Panc1 (cell line): Measurements from ENCODE around the gene IGFBP1. TPM values are rescaled to one million over a fixed set of nuclear protein-coding genes. Genes with fewer than 3 reads are reported as not detected.
"Not testable (repeated sequence)": the region's sequence is repeated elsewhere in the genome, so short reads cannot be mapped to it uniquely, and the experiment has no call there.

Experiments
- ATAC-seq: fragments of 200-7000 bp; cut with Tn5 transposase; 2 replicates; pipeline ENCODE4 v1.9.1; 2020; ENCODE audit warnings: mild to moderate bottlenecking, moderate library complexity
- BruUV-seq: library from RNA; stranded (reverse); fragments of 400-500 nt; replicated peaks from 2 replicates; lab custom pipeline; 2021; lab: Mats Ljungman, UMichigan
- CTCF ChIA-PET: fragments of 300-600 bp; sonication (Branson Sonifier 250); formaldehyde crosslinking; loops from one replicate; lab custom pipeline; 2022; ENCODE audit warnings: antibody characterized with exemption; lab: Charles Lee
- POLR2A ChIA-PET: fragments of 300-600 bp; sonication (Branson Sonifier 250); formaldehyde crosslinking; loops from one replicate; lab custom pipeline; 2022; ENCODE audit warnings: antibody characterized with exemption; lab: Charles Lee
- DNase-seq: peaks from one replicate; pipeline ENCODE4 v3.0.0-alpha.2; 2010; ENCODE audit warnings: low read depth, low spot score
- H3K27ac ChIP-seq: 2 replicates; pipeline ENCODE4 v1.5.1; 2011; ENCODE audit warnings: mild to moderate bottlenecking, low read length, inconsistent platforms
- H3K27me3 ChIP-seq: fragments of 200-500 bp; sonication (Bioruptor generic); 2 replicates; pipeline ENCODE4 v1.6.0; 2014; ENCODE audit warnings: low read length, inconsistent platforms; ENCODE audit not compliant: control insufficient read depth, insufficient read depth
- H3K36me3 ChIP-seq: fragments of 200-500 bp; sonication (Bioruptor generic); 2 replicates; pipeline ENCODE4 v1.5.1; 2014; ENCODE audit warnings: inconsistent platforms, mild to moderate bottlenecking, low read length, moderate library complexity; ENCODE audit not compliant: control insufficient read depth, insufficient read depth
- H3K4me1 ChIP-seq: 2 replicates; pipeline ENCODE4 v1.5.1; 2011; ENCODE audit warnings: inconsistent platforms, mild to moderate bottlenecking, low read length, moderate library complexity; ENCODE audit not compliant: control insufficient read depth, insufficient read depth
- H3K4me3 ChIP-seq, 2 experiments: 2 replicates each; pipeline ENCODE4 v1.5.1; 2011 to 2012; ENCODE audit warnings: low read depth in 2 of 2, low read length in 2 of 2, mild to moderate bottlenecking in 2 of 2, inconsistent platforms in 1 of 2, moderate library complexity in 1 of 2
- H3K9me3 ChIP-seq: fragments of 200-500 bp; sonication (Bioruptor generic); 2 replicates; pipeline ENCODE4 v1.5.1; 2014; ENCODE audit warnings: low read depth, mild to moderate bottlenecking, inconsistent platforms, low read length, moderate library complexity; ENCODE audit not compliant: control insufficient read depth, insufficient read depth
- POLR2AphosphoS5 ChIP-seq: IDR thresholded peaks from 2 replicates; pipeline ENCODE4 v1.6.1; 2012; ENCODE audit warnings: mild to moderate bottlenecking, low read depth, low read length, moderate library complexity
- SIN3A ChIP-seq: IDR thresholded peaks from 2 replicates; pipeline ENCODE4 v1.6.1; 2012; ENCODE audit warnings: low read depth, mild to moderate bottlenecking, low read length, moderate library complexity, borderline replicate concordance; ENCODE audit not compliant: insufficient read depth
- TCF7L2 ChIP-seq: IDR thresholded peaks from 2 replicates; pipeline ENCODE4 v1.6.1; 2011; ENCODE audit warnings: mild to moderate bottlenecking, low read depth, low read length, inconsistent platforms
- in situ Hi-C: cut with HindIII; loops from 2 replicates; pipeline ENCODE4 v1.10.0; 2016; ENCODE audit warnings: low sequenced_read_pairs, low pct_unique_long_range_greater_than_20kb
- intact Hi-C: fragments of 100-400 bp; cut with micrococcal nuclease; formaldehyde crosslinking; loops from one replicate; pipeline ENCODE4 v1.10.0; 2022; ENCODE audit not compliant: unreplicated experiment
- total RNA-seq: library from RNA; stranded (reverse); gene quantifications from one replicate; pipeline ENCODE4 v1.2.1, GENCODE V29; 2021; ENCODE audit not compliant: unreplicated experiment
- TF ChIP-seq, protein P1 (sequence below), 2 experiments: IDR thresholded peaks; 2 replicates each; pipeline ENCODE4 v1.6.1; 2011 to 2012; ENCODE audit warnings: low read depth in 2 of 2, control low read depth in 1 of 2, low read length in 1 of 2, mild to moderate bottlenecking in 1 of 2, moderate library complexity in 1 of 2; ENCODE audit not compliant: insufficient read depth in 1 of 2
- TF ChIP-seq, protein P2 (sequence below): fragments of 450-650 bp; IDR thresholded peaks from 2 replicates; pipeline ENCODE4 v1.5.1; 2017; ENCODE audit warnings: mild to moderate bottlenecking

Gene IGFBP1
- total RNA-seq, 1 experiment from 2014 or later = 0.33 TPM

DNA sequence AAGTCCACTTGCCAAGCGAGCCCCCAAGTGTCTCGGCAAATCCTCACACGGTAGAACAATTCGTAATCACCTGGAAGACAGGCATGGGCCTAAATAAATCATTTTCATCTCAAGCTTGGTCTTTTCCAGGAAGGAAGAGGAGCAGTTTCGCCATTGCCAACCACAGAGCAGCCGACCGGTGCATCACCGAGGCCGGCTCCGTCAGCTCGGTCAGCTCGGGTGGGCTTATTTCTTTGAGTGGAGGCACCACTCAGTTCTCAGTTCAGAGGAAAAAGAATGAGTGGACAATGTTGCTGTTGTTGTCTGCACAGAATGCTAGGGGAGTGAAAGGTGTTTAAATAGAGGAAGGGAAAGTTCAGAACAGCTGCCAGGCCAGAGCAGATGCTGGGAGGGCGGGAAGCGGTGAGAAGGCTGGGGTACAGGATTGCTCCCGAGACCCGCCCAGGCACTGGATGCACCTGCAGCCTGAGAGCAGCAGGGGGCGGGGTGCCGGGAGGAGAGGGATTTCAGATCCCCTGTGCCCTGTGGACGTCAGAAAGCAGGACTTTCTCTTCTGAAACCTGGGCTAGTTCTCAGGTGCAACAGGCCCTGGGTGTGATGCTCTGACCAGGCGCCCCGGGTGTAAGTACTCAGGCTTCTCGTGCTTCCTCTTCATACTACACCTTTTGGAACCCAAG is 50.5 kb downstream of the IGFBP1 start:
- POLR2A ChIA-PET = no interaction called here
- H3K27ac ChIP-seq = no peak overlapping the region
- CTCF ChIA-PET = no interaction called here
- DNase-seq (no peak), ATAC-seq (no peak)
- no peaks in the 10 kb centered on the region for H3K27me3 ChIP-seq
- no peak for TF ChIP-seq SIN3A
- TF ChIP-seq, protein P1, sequence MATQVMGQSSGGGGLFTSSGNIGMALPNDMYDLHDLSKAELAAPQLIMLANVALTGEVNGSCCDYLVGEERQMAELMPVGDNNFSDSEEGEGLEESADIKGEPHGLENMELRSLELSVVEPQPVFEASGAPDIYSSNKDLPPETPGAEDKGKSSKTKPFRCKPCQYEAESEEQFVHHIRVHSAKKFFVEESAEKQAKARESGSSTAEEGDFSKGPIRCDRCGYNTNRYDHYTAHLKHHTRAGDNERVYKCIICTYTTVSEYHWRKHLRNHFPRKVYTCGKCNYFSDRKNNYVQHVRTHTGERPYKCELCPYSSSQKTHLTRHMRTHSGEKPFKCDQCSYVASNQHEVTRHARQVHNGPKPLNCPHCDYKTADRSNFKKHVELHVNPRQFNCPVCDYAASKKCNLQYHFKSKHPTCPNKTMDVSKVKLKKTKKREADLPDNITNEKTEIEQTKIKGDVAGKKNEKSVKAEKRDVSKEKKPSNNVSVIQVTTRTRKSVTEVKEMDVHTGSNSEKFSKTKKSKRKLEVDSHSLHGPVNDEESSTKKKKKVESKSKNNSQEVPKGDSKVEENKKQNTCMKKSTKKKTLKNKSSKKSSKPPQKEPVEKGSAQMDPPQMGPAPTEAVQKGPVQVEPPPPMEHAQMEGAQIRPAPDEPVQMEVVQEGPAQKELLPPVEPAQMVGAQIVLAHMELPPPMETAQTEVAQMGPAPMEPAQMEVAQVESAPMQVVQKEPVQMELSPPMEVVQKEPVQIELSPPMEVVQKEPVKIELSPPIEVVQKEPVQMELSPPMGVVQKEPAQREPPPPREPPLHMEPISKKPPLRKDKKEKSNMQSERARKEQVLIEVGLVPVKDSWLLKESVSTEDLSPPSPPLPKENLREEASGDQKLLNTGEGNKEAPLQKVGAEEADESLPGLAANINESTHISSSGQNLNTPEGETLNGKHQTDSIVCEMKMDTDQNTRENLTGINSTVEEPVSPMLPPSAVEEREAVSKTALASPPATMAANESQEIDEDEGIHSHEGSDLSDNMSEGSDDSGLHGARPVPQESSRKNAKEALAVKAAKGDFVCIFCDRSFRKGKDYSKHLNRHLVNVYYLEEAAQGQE (IDR thresholded peaks at IDR 0.05; ENCODE audit: insufficient read depth in 1 of 2, low read depth in 2 of 2, low read length in 1 of 2) = no peak
- TF ChIP-seq, protein P2, sequence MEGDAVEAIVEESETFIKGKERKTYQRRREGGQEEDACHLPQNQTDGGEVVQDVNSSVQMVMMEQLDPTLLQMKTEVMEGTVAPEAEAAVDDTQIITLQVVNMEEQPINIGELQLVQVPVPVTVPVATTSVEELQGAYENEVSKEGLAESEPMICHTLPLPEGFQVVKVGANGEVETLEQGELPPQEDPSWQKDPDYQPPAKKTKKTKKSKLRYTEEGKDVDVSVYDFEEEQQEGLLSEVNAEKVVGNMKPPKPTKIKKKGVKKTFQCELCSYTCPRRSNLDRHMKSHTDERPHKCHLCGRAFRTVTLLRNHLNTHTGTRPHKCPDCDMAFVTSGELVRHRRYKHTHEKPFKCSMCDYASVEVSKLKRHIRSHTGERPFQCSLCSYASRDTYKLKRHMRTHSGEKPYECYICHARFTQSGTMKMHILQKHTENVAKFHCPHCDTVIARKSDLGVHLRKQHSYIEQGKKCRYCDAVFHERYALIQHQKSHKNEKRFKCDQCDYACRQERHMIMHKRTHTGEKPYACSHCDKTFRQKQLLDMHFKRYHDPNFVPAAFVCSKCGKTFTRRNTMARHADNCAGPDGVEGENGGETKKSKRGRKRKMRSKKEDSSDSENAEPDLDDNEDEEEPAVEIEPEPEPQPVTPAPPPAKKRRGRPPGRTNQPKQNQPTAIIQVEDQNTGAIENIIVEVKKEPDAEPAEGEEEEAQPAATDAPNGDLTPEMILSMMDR = peak; percentile 30
- TF ChIP-seq POLR2AphosphoS5 = no peak
- in situ Hi-C loops = no loop called here
- H3K9me3 ChIP-seq = no peaks in the 10 kb centered on the region
- intact Hi-C loops = no loop called here
- BruUV-seq = no TSS peak
- H3K4me3 ChIP-seq = no peak overlapping the region
- no peaks in the 10 kb centered on the region for H3K4me1 ChIP-seq
- H3K36me3 ChIP-seq = no peaks in the 10 kb centered on the region

DNA sequence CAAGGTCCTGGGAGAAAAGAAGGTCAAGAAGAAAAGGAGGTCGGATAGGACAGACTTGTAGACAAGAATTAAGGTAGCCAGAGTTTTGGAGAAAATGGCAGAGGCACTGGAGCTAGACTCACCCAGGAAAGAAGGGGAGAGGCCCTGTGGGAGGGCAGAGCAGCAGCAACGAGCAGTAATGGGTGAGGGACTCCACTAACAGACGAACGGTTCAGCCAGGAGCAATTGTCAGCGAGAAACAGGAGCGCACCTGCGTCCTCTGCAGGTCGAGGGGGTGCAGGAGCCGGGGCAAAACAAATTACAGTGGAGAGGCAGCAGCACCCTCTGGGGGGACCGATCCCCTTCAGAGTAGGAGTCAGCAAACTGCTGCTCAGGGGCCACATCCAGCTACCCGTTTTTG is 51.3 kb downstream of the IGFBP1 start:
- POLR2A ChIA-PET = no interaction called here
- no TSS peak for BruUV-seq
- intact Hi-C loops (no loop called here), in situ Hi-C loops (no loop called here)
- H3K4me1 ChIP-seq = no peaks in the 10 kb centered on the region
- H3K9me3 ChIP-seq = no peaks in the 10 kb centered on the region
- no peaks in the 10 kb centered on the region for H3K36me3 ChIP-seq
- DNase-seq = no peak
- no peak for TF ChIP-seq SIN3A
- TF ChIP-seq, protein P1 (IDR thresholded peaks at IDR 0.05; ENCODE audit: insufficient read depth in 1 of 2, low read depth in 2 of 2, low read length in 1 of 2) = no peak
- TF ChIP-seq, protein P2 = no peak
- TF ChIP-seq TCF7L2 = no peak
- no peak for ATAC-seq
- no peak overlapping the region for H3K4me3 ChIP-seq
- no peaks in the 10 kb centered on the region for H3K27me3 ChIP-seq
- CTCF ChIA-PET = no interaction called here
- no peak overlapping the region for H3K27ac ChIP-seq

DNA sequence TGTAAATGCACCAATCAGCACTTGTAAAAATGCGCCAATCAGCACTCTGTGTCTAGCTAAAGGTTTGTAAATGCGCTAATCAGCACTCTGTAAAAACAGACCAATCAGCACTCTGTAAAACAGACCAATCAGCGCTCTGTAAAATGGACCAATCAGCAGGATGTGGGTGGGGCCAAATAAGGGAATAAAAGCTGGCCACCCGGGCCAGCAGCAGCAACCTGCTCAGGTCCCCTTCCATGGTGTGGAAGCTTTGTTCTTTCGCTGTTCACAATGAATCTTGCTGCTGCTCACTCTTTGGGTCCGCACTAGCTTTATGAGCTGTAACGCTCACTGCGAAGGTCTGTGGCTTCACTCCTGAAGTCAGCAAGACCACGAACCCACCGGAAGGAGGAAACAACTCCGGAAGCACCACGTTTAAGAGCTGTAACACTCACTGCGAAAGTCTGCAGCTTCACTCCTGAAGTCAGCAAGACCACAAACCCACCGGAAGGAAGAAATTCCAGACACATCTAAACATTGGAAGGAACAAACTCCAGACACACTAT is 52.0 kb downstream of the IGFBP1 start:
- BruUV-seq, in situ Hi-C loops, intact Hi-C loops, H3K9me3 ChIP-seq, CTCF ChIA-PET, H3K4me3 ChIP-seq, DNase-seq, ATAC-seq, POLR2A ChIA-PET, H3K36me3 ChIP-seq, H3K27ac ChIP-seq, H3K4me1 ChIP-seq, H3K27me3 ChIP-seq: not testable (repeated sequence)
